K562 (cell line): ENCODE measurements around the gene PCBP3. TPM values are rescaled to one million over a fixed set of nuclear protein-coding genes. Genes with fewer than 3 reads are reported as not detected.

Experiments used
- BRD9 ChIP-seq: fragments of 450-650 bp; IDR thresholded peaks from 2 replicates; pipeline ENCODE4 v1.6.1; 2018; ENCODE audit warnings: low read depth; ENCODE audit not compliant: partially characterized antibody
- CBFA2T2 ChIP-seq: fragments of 450-650 bp; conservative IDR thresholded peaks from 2 replicates; pipeline ENCODE4 v1.6.1; 2017; ENCODE audit warnings: mild to moderate bottlenecking
- GTF2E2 ChIP-seq: fragments of 200-800 bp; sonication (Bioruptor generic); IDR thresholded peaks from 2 replicates; pipeline ENCODE4 v1.6.1; 2016; ENCODE audit warnings: missing genetic modification characterization, missing compliant biosample characterization
- HDAC1 ChIP-seq, 2 experiments: fragments of 450-650 bp; IDR thresholded peaks; 2 replicates each; pipeline ENCODE4 v1.6.1; 2016 to 2017; ENCODE audit warnings: inconsistent platforms in 1 of 2, mild to moderate bottlenecking in 1 of 2, moderate library complexity in 1 of 2
- IFI16 ChIP-seq: fragments of 250-450 bp; sonication (Bioruptor Pico); IDR thresholded peaks from 2 replicates; pipeline ENCODE4 v2.1.2; 2022; ENCODE audit warnings: mild to moderate bottlenecking, inconsistent platforms
- NELFE ChIP-seq: IDR thresholded peaks from 2 replicates; pipeline ENCODE4 v1.6.1; 2011; ENCODE audit warnings: mild to moderate bottlenecking; ENCODE audit not compliant: insufficient read depth, insufficient read length
- NFRKB ChIP-seq: fragments of 450-650 bp; IDR thresholded peaks from 2 replicates; pipeline ENCODE4 v1.6.1; 2016; ENCODE audit warnings: low read depth
- NUFIP1 ChIP-seq: fragments of 450-650 bp; IDR thresholded peaks from 2 replicates; pipeline ENCODE4 v1.6.1; 2018; ENCODE audit not compliant: partially characterized antibody
- RB1 ChIP-seq: fragments of 450-650 bp; IDR thresholded peaks from 2 replicates; pipeline ENCODE4 v1.6.1; 2017; ENCODE audit warnings: low read depth, mild to moderate bottlenecking
- SIN3B ChIP-seq: fragments of 450-650 bp; IDR thresholded peaks from 2 replicates; pipeline ENCODE4 v1.6.1; 2017; ENCODE audit warnings: low read depth, mild to moderate bottlenecking, moderate library complexity
- SNIP1 ChIP-seq: fragments of 450-650 bp; IDR thresholded peaks from 2 replicates; pipeline ENCODE4 v1.7.1; 2017; ENCODE audit warnings: low read depth, mild to moderate bottlenecking
- TCF7L2 ChIP-seq: fragments of 150-350 bp; IDR thresholded peaks from 2 replicates; pipeline ENCODE4 v1.6.1; 2016; ENCODE audit warnings: low read depth, mild to moderate bottlenecking, low read length, moderate library complexity
- TEAD2 ChIP-seq: fragments of 450-650 bp; IDR thresholded peaks from 2 replicates; pipeline ENCODE4 v1.6.1; 2016; ENCODE audit warnings: missing genetic modification characterization, control low read depth, missing compliant biosample characterization
- ZBTB7A ChIP-seq: IDR thresholded peaks from 2 replicates; pipeline ENCODE4 v1.6.1; 2011; ENCODE audit warnings: low read depth, mild to moderate bottlenecking, low read length, moderate library complexity, borderline replicate concordance; ENCODE audit not compliant: control insufficient read depth
- ZNF764 ChIP-seq: fragments of 250-450 bp; sonication (Bioruptor Pico); IDR thresholded peaks from 2 replicates; pipeline ENCODE4 v1.4.0; 2020; ENCODE audit warnings: low read depth, mild to moderate bottlenecking, moderate library complexity
- polyA plus RNA-seq, 8 experiments: library from polyadenylated mRNA; depleted of rRNA in 4 of 8; stranded (reverse) in 5 of 8; unstranded in 3 of 8; fragments of >200 nt; fragmentation: Nextera tagmentation in 2 of 8; fragmentation: Illumina TruSeq in 1 of 8; extraction: Ambion mirVana in 2 of 8; extraction: Trizol in 1 of 8; gene quantifications; 2 replicates each; pipeline versions ENCODE4 v1.2.1 to v1.2.3, GENCODE V29; 2011 to 2014; ENCODE audit warnings: inconsistent platforms in 1 of 8, missing spikeins in 1 of 8
- total RNA-seq, 7 experiments: library from RNA; depleted of rRNA in 6 of 7; stranded (reverse); fragments of >200 nt in 6 of 7; fragmentation: Illumina TruSeq in 2 of 7; extraction: Trizol in 2 of 7; gene quantifications; 2 replicates each; pipeline versions ENCODE4 v1.2.1 to v1.2.3, GENCODE V29; 2011 to 2021; ENCODE audit warnings: low replicate concordance in 1 of 7
- TF ChIP-seq, protein P1 (sequence below): fragments of 450-650 bp; IDR thresholded peaks from 2 replicates; pipeline ENCODE4 v1.6.1; 2016; ENCODE audit warnings: missing biosample characterization, missing genetic modification characterization
- TF ChIP-seq, protein P2 (sequence below): IDR thresholded peaks from 3 replicates; pipeline ENCODE4 v1.6.1; 2011; ENCODE audit warnings: borderline replicate concordance, mild to moderate bottlenecking, moderate library complexity; ENCODE audit not compliant: insufficient read length; ENCODE audit errors: extremely low read depth
- TF ChIP-seq, protein P3 (sequence below): fragments of 450-650 bp; formaldehyde crosslinking; IDR thresholded peaks from 2 replicates; pipeline ENCODE4 v1.4.0; 2022; ENCODE audit warnings: missing genetic modification characterization

Gene PCBP3
- total and polyA plus RNA-seq, 9 of the 15 experiments (the other 6 are each of a cell fraction or from before 2014, with no cell fraction given) = 0.18 TPM; not detected in 8

DNA sequence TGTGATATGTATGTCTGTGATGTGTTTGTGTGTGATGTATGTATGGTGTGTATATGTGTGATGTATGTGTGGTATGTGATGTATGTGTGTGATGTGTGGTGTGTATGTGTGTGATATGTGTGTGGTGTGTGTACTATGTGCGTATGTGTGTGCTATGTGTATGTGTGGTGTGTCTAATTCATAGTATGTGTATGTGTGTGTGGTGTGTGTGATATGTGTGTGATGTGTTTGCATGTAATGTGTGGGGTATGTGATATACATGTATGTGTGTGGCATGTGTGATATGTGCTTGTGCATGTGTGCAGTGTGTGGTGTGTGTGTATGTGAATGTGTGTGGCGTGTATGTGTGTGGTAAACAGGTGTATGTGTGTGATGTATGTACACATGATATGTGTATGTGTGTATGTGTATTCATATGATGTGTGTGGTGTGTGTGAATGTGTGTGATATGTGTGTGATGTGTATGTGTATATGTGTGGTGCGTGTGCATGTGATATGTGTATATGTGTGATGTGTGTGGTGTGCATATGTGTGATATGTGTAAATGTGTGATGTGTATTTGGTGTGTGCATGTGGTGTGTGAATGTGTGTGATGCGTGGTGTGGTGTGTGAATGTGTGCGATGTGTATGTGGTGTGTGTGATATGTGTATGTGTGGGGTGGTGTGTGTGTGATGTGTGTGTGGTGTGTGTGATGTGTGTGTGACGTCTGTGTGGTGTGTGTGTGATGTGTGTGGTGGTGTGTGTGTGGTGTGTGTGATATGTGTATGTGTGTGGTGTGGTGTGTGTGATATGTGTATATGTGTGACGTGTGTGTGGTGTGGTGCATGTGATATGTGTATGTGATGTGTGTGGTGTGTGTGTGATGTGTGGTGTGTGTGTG, 8.0 kb upstream of the PCBP3 start (continued):
- TF ChIP-seq RB1 (no peak), BRD9 (peak; percentile 10), HDAC1 (IDR thresholded peaks at IDR 0.05) (peak in 1 of 2 experiments; percentile 19; a peak in 1 of 4 replicates), CBFA2T2 (no peak), TEAD2 (tag) (no peak), ZNF764 (CRISPR knock-in tag) (no peak), GTF2E2 (tag) (no peak), ZBTB7A (no peak), SIN3B (no peak), TCF7L2 (no peak), NFRKB (0 out of 2 replicates have a peak, but pooled peaks have one; percentile 31), IFI16 (no peak), NELFE (no peak), SNIP1 (no peak), NUFIP1 (no peak)
- TF ChIP-seq, protein P1, sequence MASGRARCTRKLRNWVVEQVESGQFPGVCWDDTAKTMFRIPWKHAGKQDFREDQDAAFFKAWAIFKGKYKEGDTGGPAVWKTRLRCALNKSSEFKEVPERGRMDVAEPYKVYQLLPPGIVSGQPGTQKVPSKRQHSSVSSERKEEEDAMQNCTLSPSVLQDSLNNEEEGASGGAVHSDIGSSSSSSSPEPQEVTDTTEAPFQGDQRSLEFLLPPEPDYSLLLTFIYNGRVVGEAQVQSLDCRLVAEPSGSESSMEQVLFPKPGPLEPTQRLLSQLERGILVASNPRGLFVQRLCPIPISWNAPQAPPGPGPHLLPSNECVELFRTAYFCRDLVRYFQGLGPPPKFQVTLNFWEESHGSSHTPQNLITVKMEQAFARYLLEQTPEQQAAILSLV (tag) = 0 out of 2 replicates have a peak, but pooled peaks have one; percentile 4
- TF ChIP-seq, protein P2, sequence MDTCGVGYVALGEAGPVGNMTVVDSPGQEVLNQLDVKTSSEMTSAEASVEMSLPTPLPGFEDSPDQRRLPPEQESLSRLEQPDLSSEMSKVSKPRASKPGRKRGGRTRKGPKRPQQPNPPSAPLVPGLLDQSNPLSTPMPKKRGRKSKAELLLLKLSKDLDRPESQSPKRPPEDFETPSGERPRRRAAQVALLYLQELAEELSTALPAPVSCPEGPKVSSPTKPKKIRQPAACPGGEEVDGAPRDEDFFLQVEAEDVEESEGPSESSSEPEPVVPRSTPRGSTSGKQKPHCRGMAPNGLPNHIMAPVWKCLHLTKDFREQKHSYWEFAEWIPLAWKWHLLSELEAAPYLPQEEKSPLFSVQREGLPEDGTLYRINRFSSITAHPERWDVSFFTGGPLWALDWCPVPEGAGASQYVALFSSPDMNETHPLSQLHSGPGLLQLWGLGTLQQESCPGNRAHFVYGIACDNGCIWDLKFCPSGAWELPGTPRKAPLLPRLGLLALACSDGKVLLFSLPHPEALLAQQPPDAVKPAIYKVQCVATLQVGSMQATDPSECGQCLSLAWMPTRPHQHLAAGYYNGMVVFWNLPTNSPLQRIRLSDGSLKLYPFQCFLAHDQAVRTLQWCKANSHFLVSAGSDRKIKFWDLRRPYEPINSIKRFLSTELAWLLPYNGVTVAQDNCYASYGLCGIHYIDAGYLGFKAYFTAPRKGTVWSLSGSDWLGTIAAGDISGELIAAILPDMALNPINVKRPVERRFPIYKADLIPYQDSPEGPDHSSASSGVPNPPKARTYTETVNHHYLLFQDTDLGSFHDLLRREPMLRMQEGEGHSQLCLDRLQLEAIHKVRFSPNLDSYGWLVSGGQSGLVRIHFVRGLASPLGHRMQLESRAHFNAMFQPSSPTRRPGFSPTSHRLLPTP = no peak
- TF ChIP-seq, protein P3, sequence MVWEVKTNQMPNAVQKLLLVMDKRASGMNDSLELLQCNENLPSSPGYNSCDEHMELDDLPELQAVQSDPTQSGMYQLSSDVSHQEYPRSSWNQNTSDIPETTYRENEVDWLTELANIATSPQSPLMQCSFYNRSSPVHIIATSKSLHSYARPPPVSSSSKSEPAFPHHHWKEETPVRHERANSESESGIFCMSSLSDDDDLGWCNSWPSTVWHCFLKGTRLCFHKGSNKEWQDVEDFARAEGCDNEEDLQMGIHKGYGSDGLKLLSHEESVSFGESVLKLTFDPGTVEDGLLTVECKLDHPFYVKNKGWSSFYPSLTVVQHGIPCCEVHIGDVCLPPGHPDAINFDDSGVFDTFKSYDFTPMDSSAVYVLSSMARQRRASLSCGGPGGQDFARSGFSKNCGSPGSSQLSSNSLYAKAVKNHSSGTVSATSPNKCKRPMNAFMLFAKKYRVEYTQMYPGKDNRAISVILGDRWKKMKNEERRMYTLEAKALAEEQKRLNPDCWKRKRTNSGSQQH (CRISPR knock-in tag) = 0 out of 2 replicates have a peak, but pooled peaks have one; percentile 12
